ENCODE measurements around the gene C6orf47.
A peak's percentile ranks its signal among the peaks of the same experiment; 100 is the strongest.

The C6orf47 gene

GRCh38 chr6:31634131-31634530 is 26.4 kb downstream of the C6orf47 start:
- no peak for DNase-seq

- no peak for DNase-seq
Observed at GRCh38 chr6:31633447-31633846, 27.1 kb downstream of the C6orf47 start.

GRCh38 chr6:31632279-31632946 is 28.2 kb downstream of the C6orf47 start:
- DNase-seq: no peak

DNA sequence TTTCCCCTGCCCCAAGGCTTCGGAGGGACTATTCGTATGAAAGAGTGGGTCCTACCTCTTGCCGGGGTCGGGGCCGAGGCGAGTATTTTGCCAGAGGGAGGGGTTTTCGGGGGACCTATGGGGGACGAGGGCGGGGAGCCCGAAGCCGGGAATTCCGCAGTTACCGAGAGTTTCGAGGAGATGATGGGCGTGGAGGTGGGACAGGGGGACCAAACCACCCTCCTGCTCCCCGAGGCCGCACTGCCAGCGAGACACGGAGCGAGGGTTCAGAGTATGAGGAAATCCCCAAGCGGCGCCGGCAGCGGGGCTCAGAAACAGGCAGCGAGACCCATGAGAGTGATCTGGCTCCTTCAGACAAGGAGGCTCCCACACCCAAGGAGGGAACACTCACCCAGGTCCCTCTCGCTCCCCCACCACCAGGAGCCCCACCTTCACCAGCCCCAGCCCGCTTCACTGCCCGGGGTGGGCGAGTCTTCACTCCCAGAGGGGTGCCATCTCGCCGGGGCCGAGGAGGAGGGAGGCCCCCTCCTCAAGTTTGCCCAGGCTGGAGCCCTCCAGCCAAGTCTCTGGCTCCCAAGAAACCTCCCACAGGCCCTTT is 28.8 kb downstream of the C6orf47 start:
- no peak for DNase-seq

DNA sequence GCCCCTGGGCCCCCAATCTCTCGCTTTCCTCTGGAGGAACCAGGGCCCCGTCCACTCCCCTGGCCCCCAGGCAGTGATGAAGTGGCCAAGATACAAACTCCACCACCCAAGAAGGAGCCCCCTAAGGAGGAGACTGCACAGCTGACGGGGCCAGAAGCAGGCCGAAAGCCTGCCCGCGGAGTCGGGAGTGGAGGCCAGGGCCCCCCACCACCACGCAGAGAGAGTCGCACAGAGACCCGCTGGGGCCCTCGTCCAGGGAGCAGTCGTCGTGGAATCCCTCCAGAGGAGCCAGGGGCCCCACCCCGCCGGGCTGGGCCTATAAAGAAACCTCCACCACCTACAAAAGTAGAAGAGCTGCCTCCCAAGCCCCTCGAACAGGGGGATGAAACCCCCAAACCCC is 29.4 kb downstream of the C6orf47 start:
- no peak for DNase-seq

DNA sequence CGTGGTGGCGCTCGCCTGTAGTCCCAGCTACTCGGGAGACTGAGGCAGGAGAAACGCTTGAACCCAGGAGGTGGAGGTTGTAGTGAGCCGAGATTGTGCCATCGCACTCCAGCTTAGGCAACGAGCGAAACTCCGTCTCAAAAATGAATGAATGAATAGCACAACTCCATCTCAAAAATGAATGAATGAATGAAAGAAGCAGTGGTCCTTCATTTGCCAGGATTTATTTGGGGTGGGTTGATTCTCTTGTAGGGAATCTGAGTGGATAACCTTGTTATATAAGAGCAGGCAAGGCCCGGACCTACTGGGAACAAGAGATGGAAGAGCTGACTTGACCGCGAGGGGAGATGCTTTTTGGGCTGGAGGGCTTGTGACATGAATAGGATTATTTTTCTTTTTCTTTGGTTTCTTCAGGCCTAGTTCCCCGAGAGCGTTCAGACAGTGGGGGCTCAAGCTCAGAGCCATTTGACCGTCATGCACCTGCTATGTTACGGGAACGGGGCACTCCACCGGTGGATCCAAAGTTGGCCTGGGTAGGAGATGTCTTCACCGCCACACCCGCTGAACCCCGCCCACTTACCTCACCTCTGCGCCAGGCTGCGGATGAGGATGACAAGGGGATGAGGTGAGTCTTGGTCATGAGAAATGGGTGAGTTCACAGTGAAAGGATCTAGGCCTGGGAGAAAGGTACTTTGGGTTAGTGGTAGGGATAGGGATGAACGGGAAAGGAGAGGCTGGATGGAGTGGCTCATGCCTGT is 30.2 kb downstream of the C6orf47 start:
- no peak for DNase-seq

DNA sequence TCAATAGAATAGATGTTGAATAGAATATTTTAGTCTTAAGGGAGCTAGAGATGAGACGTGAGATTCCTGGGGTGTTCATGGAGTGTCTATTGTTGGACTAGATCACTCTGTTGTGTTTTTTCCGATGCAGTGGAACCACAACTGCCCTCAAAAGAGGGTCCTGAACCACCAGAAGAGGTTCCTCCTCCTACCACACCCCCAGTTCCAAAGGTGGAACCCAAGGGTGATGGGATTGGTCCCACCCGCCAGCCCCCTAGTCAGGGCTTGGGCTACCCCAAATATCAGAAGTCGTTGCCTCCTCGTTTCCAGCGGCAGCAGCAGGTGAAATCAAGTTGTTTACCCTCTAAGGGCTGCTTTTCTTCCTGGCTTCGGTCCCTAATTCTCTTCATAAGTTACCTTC is 31.6 kb downstream of the C6orf47 start:
- DNase-seq: no peak

GRCh38 chr6:31627690-31628287 is 32.8 kb downstream of the C6orf47 start:
- DNase-seq: no peak

DNA sequence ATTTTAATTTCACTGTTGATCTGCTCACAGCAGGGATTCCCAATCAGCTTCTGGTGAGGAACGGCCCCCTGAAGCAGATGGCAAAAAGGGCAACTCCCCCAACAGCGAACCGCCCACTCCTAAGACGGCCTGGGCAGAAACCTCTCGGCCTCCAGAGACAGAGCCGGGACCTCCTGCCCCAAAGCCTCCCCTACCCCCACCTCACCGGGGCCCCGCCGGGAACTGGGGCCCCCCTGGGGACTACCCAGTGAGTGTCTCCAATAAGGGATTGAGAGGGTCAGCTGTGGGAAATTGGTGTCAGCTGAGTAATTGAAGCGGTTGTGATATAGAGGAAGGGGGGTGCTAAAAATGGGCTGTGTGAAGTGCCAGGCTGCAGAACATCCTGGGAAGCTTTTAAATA is 33.6 kb downstream of the C6orf47 start:
- DNase-seq: no peak

DNA sequence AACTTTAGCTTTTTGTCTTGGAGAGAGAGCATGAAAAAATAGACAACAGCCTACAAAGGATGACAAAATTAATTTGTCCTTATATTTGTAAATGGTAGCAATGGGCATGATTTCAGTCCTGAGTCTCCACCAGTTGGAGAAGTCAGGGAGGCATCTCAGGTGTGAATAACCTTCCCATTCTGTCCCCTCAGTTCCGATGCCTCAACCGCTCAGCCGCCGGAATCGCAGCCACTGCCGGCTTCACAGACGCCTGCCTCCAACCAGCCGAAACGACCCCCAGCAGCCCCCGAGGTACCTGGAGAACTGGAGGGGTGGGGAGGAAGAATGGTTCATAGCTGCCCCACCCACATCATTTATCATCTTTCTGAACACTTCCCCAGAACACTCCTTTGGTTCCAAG is 36.5 kb downstream of the C6orf47 start:
- DNase-seq: no peak

- DNase-seq: no peak
Observed at GRCh38 chr6:31622684-31623091, 37.9 kb downstream of the C6orf47 start.

- no peak for DNase-seq
Observed at GRCh38 chr6:31621991-31622390, 38.6 kb downstream of the C6orf47 start.

DNA sequence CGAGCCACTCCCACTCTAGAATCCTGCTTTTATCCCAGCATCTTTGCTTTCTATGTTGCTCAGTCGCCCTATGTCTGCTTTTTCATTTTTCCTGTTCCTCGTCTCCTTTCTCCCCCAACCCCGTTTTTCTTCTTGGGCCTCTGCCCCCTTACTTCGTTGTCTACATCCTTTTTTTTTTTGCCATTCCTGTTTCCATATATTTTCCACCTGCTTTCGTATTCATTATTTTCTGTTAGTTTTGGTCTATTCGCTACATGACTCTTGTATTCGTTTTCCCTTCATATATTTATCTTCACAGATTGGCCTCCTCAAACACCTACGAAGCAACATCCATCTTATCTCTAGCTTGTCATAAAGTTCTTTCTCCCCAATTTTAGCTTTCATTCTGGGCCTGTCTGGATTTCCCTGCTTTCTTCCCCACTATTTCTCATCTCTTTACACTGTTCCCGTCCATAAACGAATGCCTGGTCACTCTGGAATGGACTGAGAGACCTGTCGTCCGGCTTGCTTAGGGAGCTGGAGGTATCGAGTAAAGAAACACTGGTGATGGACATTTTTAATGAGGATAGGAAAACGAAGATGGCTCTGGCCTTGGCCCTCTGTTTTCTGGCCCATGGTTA is 39.1 kb downstream of the C6orf47 start:
- no peak for DNase-seq

- DNase-seq: no peak
Observed at GRCh38 chr6:31620586-31621319, 39.8 kb downstream of the C6orf47 start, which contains the start of gene PRRC2A. Gene PRRC2A, plus strand, starts transcription at chr6:31620715. Its CDS starts 2,075 bp downstream, at chr6:31622790.

DNA sequence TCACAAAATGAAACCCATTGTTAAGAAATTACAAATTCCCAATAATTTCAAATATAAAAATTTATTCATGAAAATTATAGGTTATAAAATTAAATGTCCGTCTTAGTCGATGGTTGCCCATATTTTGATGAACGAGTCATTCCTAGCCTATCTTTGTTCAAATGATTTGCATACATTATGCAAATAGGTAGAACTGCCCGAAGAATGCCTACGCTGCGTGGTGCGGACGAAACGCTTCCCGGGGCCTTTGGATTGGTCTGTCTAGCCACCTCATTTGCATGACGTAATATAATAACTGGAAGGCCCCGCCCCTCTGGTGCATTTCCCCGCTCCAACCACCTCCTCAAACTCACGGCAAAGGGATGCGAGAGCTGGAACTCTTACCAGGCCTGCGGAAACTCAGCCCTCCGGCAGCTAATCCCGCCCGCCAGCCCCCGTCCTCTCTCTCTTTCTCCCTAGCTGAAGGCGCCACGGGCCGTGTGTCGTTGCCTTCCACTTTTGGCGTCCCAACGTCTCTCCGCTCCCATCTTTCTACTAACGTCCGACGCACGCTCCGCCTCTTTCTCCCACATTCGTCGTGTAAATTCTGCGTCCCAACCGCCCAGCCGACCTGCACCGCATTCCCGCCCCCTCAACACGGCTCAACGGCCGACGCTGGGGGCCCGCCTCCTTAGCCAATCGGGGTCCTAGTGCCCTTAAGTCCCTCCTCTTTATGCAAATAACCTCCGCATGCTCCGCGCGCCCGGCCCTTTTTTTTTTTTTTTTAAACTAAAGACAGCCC is 40.6 kb downstream of the C6orf47 start:
- peak; percentile 99 for DNase-seq

DNA sequence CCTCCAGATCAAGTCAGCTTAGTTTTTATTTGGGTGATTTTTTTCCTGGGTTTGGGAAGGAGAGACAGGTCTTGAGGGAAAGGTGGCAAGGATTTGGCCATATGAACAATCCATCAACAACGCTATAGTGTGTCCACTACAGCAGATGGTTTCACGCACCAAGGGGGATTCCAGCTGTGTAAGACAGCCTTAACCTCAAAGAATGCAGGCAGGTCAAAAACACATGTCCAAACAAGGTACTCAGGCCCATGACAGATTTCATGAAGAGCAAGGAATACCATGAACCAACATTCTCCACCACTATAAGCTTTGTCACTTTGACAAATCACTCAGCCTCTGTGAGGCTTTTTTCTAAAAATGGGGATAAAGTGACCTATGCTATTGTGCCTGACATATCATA is 43.6 kb downstream of the C6orf47 start:
- no peak for DNase-seq

DNA sequence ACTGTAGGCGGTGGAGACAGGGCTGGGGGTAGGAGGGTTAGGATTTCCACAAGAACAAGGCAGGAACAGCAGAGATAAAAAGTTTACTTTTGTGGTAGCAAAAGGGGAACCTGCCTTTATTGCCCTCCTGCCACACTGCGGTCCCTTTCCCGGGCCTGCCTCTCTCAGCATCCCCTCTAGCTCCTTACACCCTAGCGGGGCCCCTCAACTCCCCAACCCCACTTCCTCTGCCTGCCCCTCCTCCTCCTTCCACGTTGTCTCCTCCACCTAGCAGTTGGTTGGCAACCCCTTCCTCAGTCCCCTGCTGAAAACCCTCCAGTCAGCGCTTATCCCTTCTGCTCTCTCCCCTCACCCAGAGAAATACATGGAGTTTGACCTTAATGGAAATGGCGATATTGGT is 44.8 kb downstream of the C6orf47 start:
- DNase-seq: no peak

DNA sequence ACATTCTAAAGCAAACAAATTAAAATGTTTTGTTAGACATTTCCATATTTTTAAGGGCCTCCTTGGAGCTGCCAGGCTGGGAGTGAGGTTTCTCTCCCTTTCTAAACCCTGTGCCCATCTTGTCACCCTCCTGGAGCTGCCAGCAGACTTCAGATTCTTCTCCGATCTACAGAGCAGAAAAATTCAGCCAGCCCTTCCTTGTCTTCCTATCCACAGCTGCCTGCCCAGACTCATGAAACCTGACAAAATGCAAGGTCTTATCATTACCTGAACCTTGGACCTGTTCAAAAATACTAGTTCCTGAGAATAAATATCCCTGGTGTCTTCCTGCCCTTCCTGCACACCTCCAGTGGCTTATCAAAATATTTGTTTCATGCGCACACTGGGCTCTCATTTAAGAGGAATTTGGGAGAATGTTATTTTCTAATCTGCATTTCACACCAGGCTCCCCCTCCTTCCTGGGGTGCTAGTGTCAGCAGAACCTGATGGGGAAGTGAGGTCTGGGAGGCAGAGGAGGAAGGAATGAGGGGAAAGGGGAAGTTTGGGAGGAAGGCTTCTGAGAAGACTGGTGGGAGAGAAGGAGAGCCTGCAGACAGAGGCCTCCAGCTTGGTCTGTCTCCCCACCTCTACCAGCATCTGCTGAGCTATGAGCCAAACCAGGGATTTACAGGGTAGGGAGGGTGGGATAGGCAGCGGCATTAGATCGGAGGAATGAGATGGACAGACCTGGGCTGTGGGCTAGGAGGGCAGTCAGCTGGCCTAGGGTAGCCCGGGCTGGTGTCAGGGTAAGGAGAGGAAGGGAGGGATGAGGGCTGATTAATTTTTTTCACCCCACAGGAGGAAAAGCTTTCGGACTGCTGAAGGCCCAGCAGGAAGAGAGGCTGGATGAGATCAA is 45.6 kb downstream of the C6orf47 start, which contains the start of gene AIF1:
AIF1 (plus strand) TSS at position 551 of the 895 bp plus-strand sequence; CDS start at position 647, 96 bp downstream.
- DNase-seq: no peak

DNA sequence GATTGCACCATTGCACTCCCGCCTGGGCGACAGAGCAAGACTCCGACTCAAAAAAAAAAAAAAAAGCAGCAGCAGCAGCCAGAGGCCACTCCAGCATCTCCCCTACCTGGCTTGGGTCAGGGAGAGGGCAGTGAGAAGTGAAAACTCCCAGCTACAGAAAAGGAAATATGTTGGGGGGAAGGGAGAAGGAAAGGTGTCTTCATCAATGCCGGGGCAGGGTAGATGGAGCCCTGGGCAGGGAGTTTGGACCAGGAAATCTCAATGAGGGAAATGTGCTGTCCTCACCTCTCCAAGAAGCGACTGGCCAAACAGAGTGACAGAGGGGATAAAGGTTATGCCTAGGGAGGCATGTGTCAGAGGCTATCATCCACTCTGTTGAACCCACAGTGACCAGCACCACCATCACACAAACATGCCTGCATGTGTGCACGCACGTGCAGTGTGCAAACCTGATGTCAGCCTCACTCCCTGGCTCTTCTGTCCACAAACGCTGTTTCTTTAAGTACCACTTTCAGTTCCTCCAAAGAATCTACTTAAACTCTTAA is 46.4 kb downstream of the C6orf47 start:
- no peak for DNase-seq

DNA sequence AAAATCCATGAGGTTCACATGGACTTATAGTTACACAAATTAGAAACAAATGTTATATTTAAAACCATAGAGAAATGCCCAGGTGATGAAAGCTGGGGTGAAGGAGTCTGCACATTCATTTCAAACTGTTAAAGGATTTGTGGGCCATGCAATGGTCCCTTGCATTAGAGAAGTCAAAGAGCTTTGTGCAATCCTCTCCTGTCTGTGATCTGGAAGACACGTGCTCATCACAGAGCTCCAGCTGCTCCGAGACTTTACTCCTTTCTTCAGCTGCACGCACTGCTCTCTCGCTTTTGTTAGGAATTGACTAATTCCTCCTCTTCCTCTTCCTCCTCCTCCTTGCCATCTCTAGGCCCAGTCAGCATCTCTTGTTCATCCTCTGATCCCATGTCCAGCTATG is 49.6 kb downstream of the C6orf47 start:
- no peak for DNase-seq
